ENCODE results near the gene ZNF496. TPM values are rescaled to one million over a fixed set of nuclear protein-coding genes. Genes with fewer than 3 reads are reported as not detected.
A peak's percentile ranks its signal among the peaks of the same experiment; 100 is the strongest.

The ZNF496 gene
- total RNA-seq, 1 experiment from 2014 or later: 66.5 TPM

GRCh38 chr1:247329097-247329617, 2.5 kb downstream of the ZNF496 start:
- Histone ChIP-seq H2BK5ac (ENCODE audit: insufficient read length, low read length) (no peak overlapping the region), H4K8ac (replicated peaks; ENCODE audit: insufficient read length, low read depth, low read length) (no peak overlapping the region), H2BK15ac (ENCODE audit: low read depth, low read length) (no peak overlapping the region), H3K14ac (ENCODE audit: insufficient read depth, low read length) (no peak overlapping the region), H3K79me2 (ENCODE audit: insufficient read depth, low read length) (peaks cover 14% of the 10 kb centered on the region; the same call in 1 of the 2 replicates), H3K4me1 (ENCODE audit: insufficient read depth, low read length) (peaks cover 12% of the 10 kb centered on the region), H2AK5ac (ENCODE audit: insufficient read length, low read length) (no peak overlapping the region), H2BK120ac (ENCODE audit: low read depth, low read length, poor library complexity, severe bottlenecking) (no peak overlapping the region), H4K20me1 (ENCODE audit: control insufficient read depth, insufficient read depth, insufficient read length) (no peaks in the 10 kb centered on the region), H3K9me3 (ENCODE audit: control insufficient read depth, low read depth, low read length) (no peaks in the 10 kb centered on the region), H2AFZ (ENCODE audit: low read length) (no peak overlapping the region), H3K79me1 (ENCODE audit: insufficient read depth, low read depth, low read length, poor library complexity, severe bottlenecking) (peaks cover 9% of the 10 kb centered on the region), H3K27me3 (ENCODE audit: insufficient read depth, low read length) (no peaks in the 10 kb centered on the region), H3K4me2 (ENCODE audit: insufficient read depth, insufficient read length, low read length) (no peak overlapping the region), H2BK20ac (ENCODE audit: low read depth, low read length, poor library complexity, severe bottlenecking) (no peak overlapping the region), H3K4ac (ENCODE audit: low read depth, low read length) (no peak overlapping the region), H3K23ac (ENCODE audit: insufficient read length, low read depth, low read length) (no peak overlapping the region), H3K18ac (ENCODE audit: insufficient read length, low read depth, low read length) (no peak overlapping the region), H4K91ac (ENCODE audit: insufficient read length, low read depth, low read length) (no peak overlapping the region), H3K23me2 (ENCODE audit: insufficient read length, low read depth, low read length, poor library complexity, severe bottlenecking) (peaks cover 10% of the 10 kb centered on the region), H2BK12ac (ENCODE audit: insufficient read length, low read depth, low read length) (no peak overlapping the region), H3T11ph (ENCODE audit: low read length) (no peak overlapping the region), H3K9ac (ENCODE audit: extremely low read depth, insufficient read length, low read length) (no peak overlapping the region), H3K27ac (ENCODE audit: insufficient read length, low read depth, low read length) (no peak overlapping the region), H4K5ac (ENCODE audit: insufficient read length, low read depth, low read length) (no peak overlapping the region), H3K56ac (ENCODE audit: insufficient read length, low read depth, low read length) (no peak overlapping the region)
- no peak for TF ChIP-seq CTCF (conservative IDR thresholded peaks at IDR 0.05)
- WGBS (ENCODE audit: extremely low coverage, insufficient read length, low lambda C conversion rate): no CpG with 5 or more reads among the region's 24 CpGs
- H3K27ac Mint-ChIP-seq: no peak overlapping the region
- H3K4me3 Mint-ChIP-seq: peak overlapping the region in 1 of 2 experiments; percentile 93; a peak in 3 of 5 replicates
- DNase-seq: no peak
- peaks cover 50 to 72% (median 65%) of the 10 kb centered on the region in 3 experiments for H3K36me3 Mint-ChIP-seq (ENCODE audit: insufficient read depth in 1 of 3, low read depth in 3 of 3)
- peaks cover 33% of the 10 kb centered on the region in 2 experiments for H3K4me1 Mint-ChIP-seq
- no peaks in the 10 kb centered on the region for H3K9me3 Mint-ChIP-seq
- peaks cover 2% of the 10 kb centered on the region; the same call in 1 of the 2 replicates for H3K27me3 Mint-ChIP-seq (ENCODE audit: low read depth)

All from H9 (cell line).